IMR-90 (cell line): Measurements from ENCODE around the gene PLD3. TPM values are rescaled to one million over a fixed set of nuclear protein-coding genes. Genes with fewer than 3 reads are reported as not detected.

Experiments used
- BHLHE40 ChIP-seq: fragments of 150-350 bp; IDR thresholded peaks from 2 replicates; pipeline ENCODE4 v1.6.1; 2016; ENCODE audit warnings: mild to moderate bottlenecking, low read depth, low read length
- CHD1 ChIP-seq: IDR thresholded peaks from 2 replicates; pipeline ENCODE4 v1.6.1; 2012; ENCODE audit warnings: low read depth, low read length, improper control_type of control experiment
- ELK1 ChIP-seq: fragments of 150-350 bp; IDR thresholded peaks from 2 replicates; pipeline ENCODE4 v1.6.1; 2016; ENCODE audit warnings: low read depth, mild to moderate bottlenecking, low read length, moderate library complexity, borderline replicate concordance
- RCOR1 ChIP-seq: IDR thresholded peaks from 2 replicates; pipeline ENCODE4 v1.6.1; 2012; ENCODE audit warnings: mild to moderate bottlenecking, low read length, improper control_type of control experiment; ENCODE audit not compliant: insufficient replicate concordance
- RFX5 ChIP-seq: IDR thresholded peaks from 2 replicates; pipeline ENCODE4 v1.8.0; 2012; ENCODE audit warnings: low read depth, mild to moderate bottlenecking, low read length, moderate library complexity
- SMC3 ChIP-seq: fragments of 150-350 bp; IDR thresholded peaks from 2 replicates; pipeline ENCODE4 v1.6.1; 2016; ENCODE audit warnings: low read depth, mild to moderate bottlenecking, antibody characterized with exemption, low read length, moderate library complexity
- polyA plus RNA-seq, 3 experiments: library from polyadenylated mRNA; depleted of rRNA; stranded (reverse); fragments of >200 nt; gene quantifications; 2 replicates each; pipeline ENCODE4 v1.2.3, GENCODE V29; 2012; ENCODE audit warnings: low replicate concordance in 1 of 3
- total RNA-seq: library from RNA; depleted of rRNA; stranded (reverse); fragments of >200 nt; gene quantifications from 2 replicates; pipeline ENCODE4 v1.2.3, GENCODE V29; 2012

PLD3 gene
- total and polyA plus RNA-seq, 2 of the 4 experiments (the other 2 are of a cell fraction): 117 to 665 TPM

DNA sequence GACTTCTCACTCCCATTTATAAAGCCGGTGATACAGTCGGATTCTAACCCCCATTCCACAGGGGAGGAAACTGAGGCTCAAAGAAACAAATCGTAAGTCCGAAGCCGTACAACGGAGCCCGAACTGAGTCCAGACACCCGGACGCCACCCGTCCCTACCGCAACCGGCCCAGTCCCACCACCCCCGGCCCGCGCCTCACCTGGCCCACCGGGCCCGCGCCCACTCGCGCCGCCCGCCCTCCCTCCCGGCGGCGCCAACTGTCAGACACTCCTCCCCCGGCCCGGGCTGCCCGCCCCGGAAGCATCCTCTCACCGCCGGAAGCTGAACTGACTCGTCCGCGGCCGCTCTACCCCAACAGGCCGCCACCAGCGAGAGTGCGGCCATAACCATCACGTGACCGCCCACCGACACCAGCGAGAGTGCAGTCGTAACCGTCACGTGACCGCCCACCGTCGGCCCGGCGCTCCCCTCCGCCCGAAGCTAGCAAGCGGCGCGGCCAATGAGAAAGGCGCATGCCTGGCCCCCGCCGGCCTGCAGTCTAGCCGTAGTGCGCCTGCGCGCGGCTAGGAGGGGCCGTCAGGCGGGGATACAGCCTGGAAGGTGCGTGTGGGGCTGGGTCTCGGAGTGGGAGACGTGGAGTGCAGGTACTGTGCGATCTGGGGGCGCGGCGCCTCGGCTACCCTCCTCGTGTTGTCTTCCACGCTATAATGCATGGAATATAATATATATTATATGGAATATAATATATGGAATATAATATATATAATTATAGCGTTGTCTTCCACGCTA, at the start of gene PLD3, which contains the start of gene C19orf47 (continued):
- TF ChIP-seq BHLHE40 (peak; percentile 96), RCOR1 (peak; percentile 84), SMC3 (no peak), RFX5 (no peak), ELK1 (no peak), CHD1 (no peak)
